ENCODE measurements around the gene WDR55.
"Not testable (repeated sequence)": the region's sequence is repeated elsewhere in the genome, so short reads cannot be mapped to it uniquely, and the experiment has no call there.

The WDR55 gene

GRCh38 chr5:140711794-140712193 lies 47.1 kb downstream of the WDR55 start:
- no peak for DNase-seq (ENCODE audit: low spot score)

GRCh38 chr5:140713562-140714094 lies 48.9 kb downstream of the WDR55 start:
- DNase-seq (ENCODE audit: low spot score) = no peak

DNA sequence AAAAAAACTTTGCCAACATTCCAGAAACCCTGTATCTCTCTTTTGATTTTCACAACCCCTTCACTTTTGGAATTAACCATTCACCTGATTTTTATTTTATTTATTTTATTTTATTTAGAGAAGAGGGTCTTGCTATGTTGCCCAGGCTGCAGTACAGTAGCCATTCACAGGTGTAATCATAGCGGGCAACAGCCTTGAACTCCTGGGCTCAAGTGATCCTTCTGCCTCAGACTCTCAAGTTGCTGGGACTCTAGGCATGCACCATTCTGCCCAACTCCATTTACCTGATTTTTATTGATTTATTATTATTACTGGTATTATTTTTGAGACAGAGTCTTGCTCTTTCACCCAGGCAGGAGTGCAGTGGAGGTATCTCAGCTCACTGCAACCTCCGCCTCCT lies 51.5 kb downstream of the WDR55 start:
- DNase-seq (ENCODE audit: low spot score) = not testable (repeated sequence)

DNA sequence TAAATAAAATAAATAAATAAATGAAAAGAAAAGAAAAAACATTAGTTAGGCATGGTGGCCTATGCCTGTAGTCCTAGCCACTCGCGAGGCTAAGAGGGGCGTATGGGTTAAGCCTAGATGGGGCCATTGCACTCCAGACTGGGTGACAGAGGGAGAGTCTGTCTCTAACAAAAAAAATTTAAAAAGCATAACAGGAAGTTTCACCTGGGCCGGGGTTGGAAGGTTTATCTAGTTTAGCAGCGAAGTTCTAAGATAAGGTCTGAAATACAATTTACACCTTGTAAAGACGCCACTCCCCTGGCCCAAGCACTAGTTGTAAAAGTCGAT lies 53.5 kb downstream of the WDR55 start:
- no peak for DNase-seq (ENCODE audit: low spot score)

DNA sequence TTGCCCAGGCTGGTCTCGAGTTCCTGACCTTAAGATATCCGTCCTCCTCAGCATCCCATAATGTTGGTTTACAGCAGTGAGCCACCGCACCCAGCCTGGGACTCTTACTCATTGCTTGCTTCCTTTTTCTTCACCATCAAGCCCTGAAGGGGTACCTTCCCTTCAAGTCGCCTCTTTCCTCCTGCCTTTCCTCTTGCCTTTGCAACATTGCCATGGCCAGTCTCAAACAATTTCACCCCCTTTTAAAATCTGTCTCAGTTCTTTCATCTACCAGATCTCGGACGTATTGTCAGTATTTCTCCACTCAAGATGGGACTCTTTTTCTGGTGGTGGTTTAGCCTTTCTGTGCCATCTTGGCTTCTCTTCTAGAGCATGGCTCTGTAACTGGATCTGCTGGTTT lies 56.0 kb downstream of the WDR55 start:
- not testable (repeated sequence) for DNase-seq (ENCODE audit: low spot score)

DNA sequence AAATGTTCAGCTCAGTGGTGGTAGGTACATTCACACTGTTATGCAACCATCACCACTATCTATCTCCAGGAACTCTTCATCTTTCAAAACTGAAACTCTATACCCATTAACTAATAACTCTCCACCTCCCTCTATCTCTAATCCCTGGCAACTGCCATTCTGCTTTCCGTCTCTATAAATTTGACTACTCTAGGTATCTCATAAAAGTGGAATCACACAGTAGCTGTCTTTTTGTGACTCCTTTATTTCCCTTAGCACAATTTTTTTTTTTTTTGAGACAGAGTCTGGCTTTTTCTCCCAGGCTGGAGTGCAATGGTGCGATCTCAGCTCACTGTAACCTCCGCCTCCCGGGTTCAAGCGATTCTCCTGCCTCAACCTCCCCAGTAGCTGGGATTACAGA lies 56.7 kb downstream of the WDR55 start:
- DNase-seq (ENCODE audit: low spot score) = not testable (repeated sequence)

All from HuH-7.5 (cell line).